H1 (cell line): ENCODE data around the gene GPRC6A. TPM values are rescaled to one million over a fixed set of nuclear protein-coding genes. Genes with fewer than 3 reads are reported as not detected.

Experiments
- BACH1 ChIP-seq: IDR thresholded peaks from 2 replicates; pipeline ENCODE4 v1.6.1; 2012; ENCODE audit warnings: low read length, improper control_type of control experiment
- CHD7 ChIP-seq: fragments of 300-600 bp; sonication (generic); IDR thresholded peaks from 2 replicates; pipeline ENCODE4 v1.7.1; 2012; ENCODE audit warnings: low read length, moderate library complexity, mild to moderate bottlenecking, inconsistent platforms; ENCODE audit not compliant: insufficient replicate concordance
- CREB1 ChIP-seq: IDR thresholded peaks from 2 replicates; pipeline ENCODE4 v1.6.1; 2012; ENCODE audit warnings: inconsistent platforms
- JUND ChIP-seq: IDR thresholded peaks from 2 replicates; pipeline ENCODE4 v1.6.1; 2011; ENCODE audit warnings: mild to moderate bottlenecking, improper control_type of control experiment, low read length
- PHF8 ChIP-seq: fragments of 200-600 bp; sonication (generic); conservative IDR thresholded peaks from 2 replicates; pipeline ENCODE4 v1.7.1; 2012; ENCODE audit warnings: low read depth, mild to moderate bottlenecking, inconsistent platforms, low read length, moderate library complexity
- RFX5 ChIP-seq: IDR thresholded peaks from 2 replicates; pipeline ENCODE4 v1.6.1; 2011; ENCODE audit warnings: low read depth, low read length, improper control_type of control experiment, borderline replicate concordance
- RXRA ChIP-seq: IDR thresholded peaks from 2 replicates; pipeline ENCODE4 v1.6.1; 2011; ENCODE audit warnings: low read depth, mild to moderate bottlenecking, low read length, moderate library complexity; ENCODE audit not compliant: insufficient read depth
- SP4 ChIP-seq: IDR thresholded peaks from 2 replicates; pipeline ENCODE4 v1.6.1; 2012; ENCODE audit warnings: low read length, inconsistent platforms
- SRF ChIP-seq: IDR thresholded peaks from 2 replicates; pipeline ENCODE4 v1.6.1; 2011; ENCODE audit warnings: mild to moderate bottlenecking, low read depth, low read length, moderate library complexity
- SUZ12 ChIP-seq: fragments of 200-600 bp; sonication (generic); IDR thresholded peaks from 2 replicates; pipeline ENCODE4 v1.6.1; 2012; ENCODE audit warnings: mild to moderate bottlenecking, inconsistent platforms, low read length, moderate library complexity, mixed read lengths
- TBP ChIP-seq: IDR thresholded peaks from 2 replicates; pipeline ENCODE4 v1.6.1; 2011; ENCODE audit warnings: low read depth, low read length, improper control_type of control experiment
- YY1 ChIP-seq: IDR thresholded peaks from 2 replicates; pipeline ENCODE4 v1.6.1; 2011; ENCODE audit warnings: low read depth, mild to moderate bottlenecking, low read length
- polyA plus RNA-seq, 7 experiments: library from polyadenylated mRNA; depleted of rRNA in 3 of 7; stranded (reverse) in 5 of 7; unstranded in 2 of 7; fragments of >200 nt in 5 of 7; fragments of 200-250 nt in 2 of 7; gene quantifications; 1 replicate in 5 of 7; 2 replicates in 1 of 7; 4 replicates in 1 of 7; pipeline versions ENCODE4 v1.2.1 to v1.2.3, GENCODE V29; 2011 to 2013; ENCODE audit warnings: missing spikeins in 2 of 7, mixed read lengths in 2 of 7
- total RNA-seq: library from RNA; stranded (reverse); fragmentation: NEBNext Ultra II Directional; extraction: Animal tissue kit (Norgen Biotek cat#: 25700); gene quantifications from 2 replicates; pipeline ENCODE4 v1.2.1, GENCODE V29; 2021

GPRC6A gene
- total and polyA plus RNA-seq, 2 of the 8 experiments (the other 6 are each of a cell fraction or from before 2014, with no cell fraction given), result 0.09 to 0.22 TPM

- TF ChIP-seq CHD7, result no peak
- TF ChIP-seq TBP, result no peak
- TF ChIP-seq YY1, result no peak
- TF ChIP-seq RXRA, result no peak
- no peak for TF ChIP-seq RFX5
- TF ChIP-seq JUND, result no peak
- TF ChIP-seq SUZ12, result no peak
- TF ChIP-seq SRF, result no peak
- TF ChIP-seq BACH1, result no peak
- TF ChIP-seq SP4, result no peak
- no peak for TF ChIP-seq CREB1
- no peak for TF ChIP-seq PHF8
These were observed 62.2 kb downstream of the GPRC6A start (continued) for GRCh38 chr6:116766506-116767176.
